ENCODE data around the gene PKD1. TPM values are rescaled to one million over a fixed set of nuclear protein-coding genes. Genes with fewer than 3 reads are reported as not detected.
A peak's percentile ranks its signal among the peaks of the same experiment; 100 is the strongest.

The PKD1 gene
- total RNA-seq, 1 experiment from 2014 or later = 102 TPM

GRCh38 chr16:2173366-2173765 is 37.7 kb upstream of the PKD1 start:
- H3K27me3 Mint-ChIP-seq (ENCODE audit: low read depth) = no peaks in the 10 kb centered on the region
- POLR2A ChIA-PET = no interaction called here
- peaks cover 19% of the 10 kb centered on the region for H3K36me3 Mint-ChIP-seq
- DNase-seq (ENCODE audit: low spot score) (no peak), ATAC-seq (no peak)
- H3K4me1 Mint-ChIP-seq = no peaks in the 10 kb centered on the region
- 0 out of 2 replicates have a peak overlapping the region, but pooled peaks have one; percentile 60 for H3K27ac Mint-ChIP-seq
- no peak for TF ChIP-seq FOXP1 (CRISPR knock-in tag; IDR thresholded peaks at IDR 0.05; ENCODE audit: borderline replicate concordance)
- TF ChIP-seq HMGA2 (CRISPR knock-in tag; IDR thresholded peaks at IDR 0.05) = no peak
- TF ChIP-seq ATF3 (CRISPR knock-in tag; conservative IDR thresholded peaks at IDR 0.05) = no peak
- TF ChIP-seq CDX4 (CRISPR knock-in tag; IDR thresholded peaks at IDR 0.05; ENCODE audit: borderline replicate concordance) = no peak
- TF ChIP-seq FOXP4 (CRISPR knock-in tag; IDR thresholded peaks at IDR 0.05) = no peak
- no peak for TF ChIP-seq ELF4 (CRISPR knock-in tag; IDR thresholded peaks at IDR 0.05; ENCODE audit: low read depth)
- no peak for TF ChIP-seq PRRX2 (CRISPR knock-in tag; IDR thresholded peaks at IDR 0.05)
- no peak for TF ChIP-seq IRF1 (CRISPR knock-in tag; IDR thresholded peaks at IDR 0.05)
- no peak for TF ChIP-seq CBFB (CRISPR knock-in tag; IDR thresholded peaks at IDR 0.05; ENCODE audit: low read depth)
- CTCF ChIA-PET = interaction anchor here (1.0 kb wide), 1 partner anchor 169 kb away, joined by 4 read pairs; no protein-coding TSS in a partner anchor
- no peaks in the 10 kb centered on the region for H3K9me3 Mint-ChIP-seq
- no peak overlapping the region for H3K4me3 Mint-ChIP-seq

GRCh38 chr16:2172688-2173335 is 37.1 kb upstream of the PKD1 start:
- ChIA-PET CTCF (interaction anchor here (0.6 to 1.0 kb wide), 2 partner anchors 104 to 169 kb away, joined by 3 to 4 read pairs; no protein-coding TSS in a partner anchor), POLR2A (interaction anchor here (0.6 kb wide), 2 partner anchors 87 to 122 kb away, joined by 3 to 4 read pairs; no protein-coding TSS in a partner anchor)
- DNase-seq (ENCODE audit: low spot score) = no peak
- no peak for TF ChIP-seq JAZF1 (CRISPR knock-in tag; IDR thresholded peaks at IDR 0.05)
- TF ChIP-seq ZNF263 (CRISPR knock-in tag; IDR thresholded peaks at IDR 0.05; ENCODE audit: low read depth) = no peak
- TF ChIP-seq IRF1 (CRISPR knock-in tag; IDR thresholded peaks at IDR 0.05) = no peak
- TF ChIP-seq PRRX2 (CRISPR knock-in tag; IDR thresholded peaks at IDR 0.05) = no peak
- TF ChIP-seq TEAD1 (CRISPR knock-in tag; IDR thresholded peaks at IDR 0.05) = no peak
- no peak for TF ChIP-seq ATF6 (CRISPR knock-in tag; IDR thresholded peaks at IDR 0.05)
- TF ChIP-seq CREB1 (CRISPR knock-in tag; IDR thresholded peaks at IDR 0.05) = no peak
- TF ChIP-seq SMAD4 (CRISPR knock-in tag; IDR thresholded peaks at IDR 0.05) = no peak
- no peak for TF ChIP-seq MAX (CRISPR knock-in tag; IDR thresholded peaks at IDR 0.05)
- TF ChIP-seq ZNF512 (CRISPR knock-in tag; IDR thresholded peaks at IDR 0.05; ENCODE audit: borderline replicate concordance) = no peak
- no peak for TF ChIP-seq ZNF671 (CRISPR knock-in tag; IDR thresholded peaks at IDR 0.05)
- Mint-ChIP-seq H3K36me3 (peaks cover 24% of the 10 kb centered on the region), H3K27me3 (ENCODE audit: low read depth) (no peaks in the 10 kb centered on the region), H3K4me3 (no peak overlapping the region), H3K27ac (0 out of 2 replicates have a peak overlapping the region, but pooled peaks have one; percentile 60), H3K9me3 (no peaks in the 10 kb centered on the region), H3K4me1 (no peaks in the 10 kb centered on the region)
- ATAC-seq = no peak
